Osteocyte (in vitro differentiated cells): ENCODE measurements around the gene PIMREG. TPM values are rescaled to one million over a fixed set of nuclear protein-coding genes. Genes with fewer than 3 reads are reported as not detected.

Experiments used
- DNase-seq: peaks from one replicate; pipeline ENCODE4 v3.0.0; 2021; ENCODE audit warnings: mixed read lengths; ENCODE audit not compliant: unreplicated experiment; ENCODE audit errors: extremely low spot score
- H3K27ac Mint-ChIP-seq: one replicate; pipeline ENCODE4 v1.8.0; 2021; ENCODE audit warnings: mild to moderate bottlenecking, mixed read lengths; ENCODE audit not compliant: unreplicated experiment
- H3K27me3 Mint-ChIP-seq: one replicate; pipeline ENCODE4 v1.8.0; 2021; ENCODE audit warnings: mixed read lengths; ENCODE audit not compliant: unreplicated experiment
- H3K36me3 Mint-ChIP-seq: one replicate; pipeline ENCODE4 v1.8.0; 2021; ENCODE audit warnings: mixed read lengths; ENCODE audit not compliant: unreplicated experiment
- H3K4me1 Mint-ChIP-seq: one replicate; pipeline ENCODE4 v1.8.0; 2021; ENCODE audit warnings: mixed read lengths; ENCODE audit not compliant: unreplicated experiment
- H3K4me3 Mint-ChIP-seq: one replicate; pipeline ENCODE4 v1.8.0; 2021; ENCODE audit warnings: mild to moderate bottlenecking, moderate library complexity, mixed read lengths; ENCODE audit not compliant: unreplicated experiment
- H3K9me3 Mint-ChIP-seq: one replicate; pipeline ENCODE4 v1.8.0; 2021; ENCODE audit warnings: mixed read lengths; ENCODE audit not compliant: unreplicated experiment
- total RNA-seq: library from RNA; stranded (reverse); gene quantifications from 2 replicates; pipeline ENCODE4 v1.2.1, GENCODE V29; 2021
- TF ChIP-seq, protein P1 (sequence below): fragments of 200-600 bp; sonication (generic); IDR thresholded peaks from 2 replicates; pipeline ENCODE4 v1.5.0; 2021; ENCODE audit warnings: antibody characterized with exemption, mild to moderate bottlenecking, moderate library complexity

PIMREG gene
- total RNA-seq, 1 donor from 2014 or later, result 8.9 TPM

DNA sequence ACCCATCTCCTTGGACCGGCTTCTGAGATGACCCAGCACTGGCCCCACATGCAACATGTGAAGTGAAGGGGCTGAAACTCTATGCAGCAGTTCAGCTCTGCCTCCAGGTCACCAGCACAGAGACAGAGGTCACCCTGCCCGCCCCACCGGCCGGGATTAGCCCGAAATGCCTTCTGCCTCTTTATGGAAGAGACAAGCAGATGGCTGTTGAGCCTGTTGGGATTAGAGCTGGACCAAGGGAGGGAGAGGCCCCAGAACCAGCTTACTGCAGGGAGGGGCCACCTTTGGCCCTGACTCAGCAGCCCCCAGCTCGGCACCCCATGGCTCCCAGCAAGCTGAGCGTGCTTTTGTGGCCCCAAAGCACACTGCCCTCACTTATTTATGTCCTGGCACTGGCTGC, 15.0 kb upstream of the PIMREG start:
- DNase-seq, result no peak
- Mint-ChIP-seq H3K4me1 (peaks cover 5% of the 10 kb centered on the region), H3K9me3 (peaks cover 3% of the 10 kb centered on the region), H3K4me3 (no peak overlapping the region), H3K27ac (no peak overlapping the region), H3K36me3 (no peaks in the 10 kb centered on the region), H3K27me3 (no peaks in the 10 kb centered on the region)
- TF ChIP-seq, protein P1, sequence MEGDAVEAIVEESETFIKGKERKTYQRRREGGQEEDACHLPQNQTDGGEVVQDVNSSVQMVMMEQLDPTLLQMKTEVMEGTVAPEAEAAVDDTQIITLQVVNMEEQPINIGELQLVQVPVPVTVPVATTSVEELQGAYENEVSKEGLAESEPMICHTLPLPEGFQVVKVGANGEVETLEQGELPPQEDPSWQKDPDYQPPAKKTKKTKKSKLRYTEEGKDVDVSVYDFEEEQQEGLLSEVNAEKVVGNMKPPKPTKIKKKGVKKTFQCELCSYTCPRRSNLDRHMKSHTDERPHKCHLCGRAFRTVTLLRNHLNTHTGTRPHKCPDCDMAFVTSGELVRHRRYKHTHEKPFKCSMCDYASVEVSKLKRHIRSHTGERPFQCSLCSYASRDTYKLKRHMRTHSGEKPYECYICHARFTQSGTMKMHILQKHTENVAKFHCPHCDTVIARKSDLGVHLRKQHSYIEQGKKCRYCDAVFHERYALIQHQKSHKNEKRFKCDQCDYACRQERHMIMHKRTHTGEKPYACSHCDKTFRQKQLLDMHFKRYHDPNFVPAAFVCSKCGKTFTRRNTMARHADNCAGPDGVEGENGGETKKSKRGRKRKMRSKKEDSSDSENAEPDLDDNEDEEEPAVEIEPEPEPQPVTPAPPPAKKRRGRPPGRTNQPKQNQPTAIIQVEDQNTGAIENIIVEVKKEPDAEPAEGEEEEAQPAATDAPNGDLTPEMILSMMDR, result no peak

GRCh38 chr17:6430769-6431168, 13.5 kb upstream of the PIMREG start:
- H3K27ac Mint-ChIP-seq, result no peak overlapping the region
- TF ChIP-seq, protein P1, result peak; percentile 27
- no peak for DNase-seq
- H3K27me3 Mint-ChIP-seq, result no peaks in the 10 kb centered on the region
- peaks cover 3% of the 10 kb centered on the region for H3K9me3 Mint-ChIP-seq
- H3K4me1 Mint-ChIP-seq, result peaks cover 5% of the 10 kb centered on the region
- H3K36me3 Mint-ChIP-seq, result no peaks in the 10 kb centered on the region
- H3K4me3 Mint-ChIP-seq, result no peak overlapping the region

DNA sequence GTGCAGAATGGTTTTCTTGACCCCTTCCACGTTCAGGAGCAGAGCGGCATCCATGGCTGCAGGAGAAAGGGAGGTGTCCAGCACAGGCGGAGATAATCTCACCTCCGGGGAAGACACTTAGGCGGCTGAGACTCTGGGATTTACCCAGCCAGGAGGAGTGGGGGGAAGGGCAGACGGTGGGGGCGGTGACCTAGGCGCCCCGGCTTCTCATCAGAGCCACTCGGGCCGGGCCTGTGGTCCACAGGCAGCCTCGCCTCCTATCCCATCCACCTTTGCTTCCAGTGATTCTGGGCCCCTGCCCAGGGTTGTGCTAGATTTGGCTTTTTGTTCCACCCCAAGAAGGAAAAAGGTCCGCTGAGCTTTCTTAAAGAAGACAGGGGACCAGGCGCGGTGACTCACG, 9.2 kb upstream of the PIMREG start, which contains the start of gene AIPL1:
Gene AIPL1 (minus strand): TSS at position 71 of the 400 bp plus-strand sequence. CDS start 17 bp downstream, at position 54.
- no peak for DNase-seq
- Mint-ChIP-seq H3K4me3 (no peak within 1 kb of the TSS), H3K27me3 (peaks cover 26% of the 10 kb centered on the region), H3K9me3 (peaks cover 3% of the 10 kb centered on the region), H3K4me1 (no peaks in the 10 kb centered on the region), H3K27ac (no peak within 1 kb of the TSS), H3K36me3 (no peaks in the 10 kb centered on the region)
- TF ChIP-seq, protein P1, result no peak

DNA sequence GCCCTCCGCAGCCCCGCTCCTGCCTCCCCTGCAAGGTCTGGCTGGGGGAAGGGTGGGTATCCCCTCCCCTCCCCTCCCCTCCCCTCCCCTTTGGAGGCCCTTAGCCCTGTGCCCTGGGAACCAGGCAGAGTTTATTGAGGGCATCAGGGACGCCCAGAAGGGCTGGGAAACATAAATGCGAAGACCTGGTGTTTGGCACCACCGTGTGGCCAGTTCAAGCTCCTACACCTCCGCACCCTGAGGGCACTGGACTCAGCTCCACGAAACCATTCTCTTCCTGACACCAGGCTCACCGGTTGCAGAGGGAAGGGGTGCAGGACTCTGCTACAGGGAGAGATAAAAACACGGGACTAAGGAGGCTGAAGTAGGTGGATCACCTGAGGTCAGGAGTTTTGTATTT, 8.3 kb upstream of the PIMREG start:
- no peak overlapping the region for H3K27ac Mint-ChIP-seq
- no peaks in the 10 kb centered on the region for H3K36me3 Mint-ChIP-seq
- H3K27me3 Mint-ChIP-seq, result peaks cover 32% of the 10 kb centered on the region
- no peaks in the 10 kb centered on the region for H3K4me1 Mint-ChIP-seq
- H3K4me3 Mint-ChIP-seq, result no peak overlapping the region
- DNase-seq, result no peak
- TF ChIP-seq, protein P1, result peak; percentile 81
- H3K9me3 Mint-ChIP-seq, result peaks cover 3% of the 10 kb centered on the region

GRCh38 chr17:6437466-6437865, 6.8 kb upstream of the PIMREG start:
- H3K36me3 Mint-ChIP-seq, result no peaks in the 10 kb centered on the region
- DNase-seq, result no peak
- H3K27me3 Mint-ChIP-seq, result peaks cover 35% of the 10 kb centered on the region
- no peaks in the 10 kb centered on the region for H3K9me3 Mint-ChIP-seq
- TF ChIP-seq, protein P1, result no peak
- H3K4me1 Mint-ChIP-seq, result no peaks in the 10 kb centered on the region
- H3K4me3 Mint-ChIP-seq, result no peak overlapping the region
- no peak overlapping the region for H3K27ac Mint-ChIP-seq
